ENCODE measurements around the gene NRDC. TPM values are rescaled to one million over a fixed set of nuclear protein-coding genes. Genes with fewer than 3 reads are reported as not detected.
"Not testable (repeated sequence)": the region's sequence is repeated elsewhere in the genome, so short reads cannot be mapped to it uniquely, and the experiment has no call there.

The NRDC gene
- total RNA-seq, 1 donor from 2014 or later, result 65.2 TPM

DNA sequence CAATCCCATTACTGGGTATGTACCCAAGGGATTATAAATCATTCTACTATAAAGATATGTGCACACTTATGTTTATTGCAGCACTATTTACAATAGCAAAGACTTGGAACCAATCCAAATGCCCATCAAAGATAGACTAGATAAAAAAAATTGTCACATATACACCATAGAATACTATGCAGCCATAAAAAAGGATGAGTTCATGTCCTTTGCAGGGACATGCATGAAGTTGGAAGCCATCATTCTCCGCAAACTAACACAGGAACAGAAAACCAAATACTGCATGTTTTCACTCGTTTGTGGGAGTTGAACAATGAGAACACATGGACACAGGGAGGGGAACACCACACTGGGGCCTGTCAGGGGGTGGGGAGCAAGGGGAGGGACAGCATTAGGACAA is 16.2 kb upstream of the NRDC start:
- not testable (repeated sequence) for DNase-seq (ENCODE audit: low spot score in 2 of 2); FAIRE-seq

GRCh38 chr1:51878308-51878615 is 265 bp downstream of the NRDC start:
- DNase-seq (ENCODE audit: low spot score in 2 of 2), result no peak
- FAIRE-seq, result no peak

GRCh38 chr1:51877434-51878307 is 856 bp downstream of the NRDC start:
- peak in 1 of 2 donors; percentile 16 for DNase-seq (ENCODE audit: low spot score in 2 of 2)
- no peak for FAIRE-seq

DNA sequence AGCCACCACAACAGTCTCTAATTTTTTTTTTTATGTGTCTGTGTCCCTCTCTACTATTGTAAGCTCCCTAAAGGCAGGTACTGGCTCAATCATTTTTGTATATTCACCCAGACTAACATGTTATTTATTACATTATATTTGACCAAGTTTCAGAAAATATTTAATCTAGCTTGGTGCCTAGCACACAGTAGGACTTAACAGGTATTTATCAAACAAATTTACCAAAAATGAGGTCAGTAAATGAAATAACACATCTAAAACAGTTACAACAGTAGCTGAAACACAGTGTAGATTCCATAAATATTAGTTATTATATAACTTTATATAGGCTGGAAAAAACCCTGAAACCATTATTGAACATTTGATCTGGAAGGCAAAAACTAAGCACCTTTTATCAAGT is 2.7 kb downstream of the NRDC start:
- FAIRE-seq (no peak), DNase-seq (ENCODE audit: low spot score in 2 of 2) (no peak)

- DNase-seq (ENCODE audit: low spot score in 2 of 2) (no peak), FAIRE-seq (no peak)
Measured at GRCh38 chr1:51875291-51875772, 3.2 kb downstream of the NRDC start.

GRCh38 chr1:51873270-51873669 is 5.3 kb downstream of the NRDC start:
- DNase-seq (ENCODE audit: low spot score in 2 of 2); FAIRE-seq: not testable (repeated sequence)

- no peak for FAIRE-seq
- no peak for DNase-seq (ENCODE audit: low spot score in 2 of 2)
Measured at GRCh38 chr1:51871351-51871975, 7.1 kb downstream of the NRDC start.

- FAIRE-seq (no peak), DNase-seq (ENCODE audit: low spot score in 2 of 2) (no peak)
Measured at GRCh38 chr1:51870603-51871350, 7.8 kb downstream of the NRDC start.

GRCh38 chr1:51867479-51868232 is 10.9 kb downstream of the NRDC start:
- FAIRE-seq (no peak), DNase-seq (ENCODE audit: low spot score in 2 of 2) (no peak)

DNA sequence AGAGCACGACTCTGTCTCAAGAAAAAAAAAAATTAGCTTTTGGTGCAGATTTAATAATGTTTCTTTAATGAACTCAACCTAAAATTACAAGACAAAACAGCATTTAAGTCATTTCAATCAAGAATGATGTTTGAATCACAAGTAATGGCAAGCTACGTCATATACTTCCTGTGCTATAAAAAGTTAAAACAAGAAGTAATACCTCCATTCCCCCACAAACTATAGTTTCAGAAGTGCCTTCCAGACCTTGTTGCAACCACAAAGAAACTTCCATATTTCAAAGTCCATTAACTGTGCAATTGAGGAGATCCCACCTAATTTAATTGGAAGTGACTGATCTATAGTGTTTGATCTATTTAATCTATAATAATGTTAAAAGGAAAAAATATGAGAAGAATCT is 15.1 kb downstream of the NRDC start:
- DNase-seq (ENCODE audit: low spot score in 2 of 2) (no peak), FAIRE-seq (no peak)

GRCh38 chr1:51861669-51862068 is 16.9 kb downstream of the NRDC start:
- DNase-seq (ENCODE audit: low spot score in 2 of 2) (no peak), FAIRE-seq (no peak)

DNA sequence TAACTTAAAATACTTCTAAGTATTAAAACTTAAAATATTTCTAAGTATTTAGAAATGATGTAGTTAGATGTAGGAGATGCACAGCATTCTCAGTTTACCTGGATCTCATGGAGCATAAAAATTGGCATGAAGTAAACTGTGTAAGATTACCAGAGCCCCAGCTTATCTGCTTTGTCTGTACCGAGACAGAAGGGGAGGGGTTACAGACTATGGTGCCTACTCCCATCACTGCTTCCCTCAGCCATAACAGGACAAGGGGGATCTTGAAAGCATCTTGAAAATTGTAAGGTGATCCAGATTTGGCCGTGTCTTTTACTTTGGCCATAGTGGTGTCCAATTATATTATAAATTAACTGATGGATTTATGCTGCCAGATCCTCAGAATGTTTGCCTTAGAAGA is 18.8 kb downstream of the NRDC start:
- no peak for DNase-seq (ENCODE audit: low spot score in 2 of 2)
- FAIRE-seq, result no peak

- DNase-seq (ENCODE audit: low spot score in 2 of 2) (no peak), FAIRE-seq (no peak)
Measured at GRCh38 chr1:51859333-51859732, 19.2 kb downstream of the NRDC start.

- DNase-seq (ENCODE audit: low spot score in 2 of 2), result no peak
Measured at GRCh38 chr1:51858892-51859291, 19.6 kb downstream of the NRDC start.

DNA sequence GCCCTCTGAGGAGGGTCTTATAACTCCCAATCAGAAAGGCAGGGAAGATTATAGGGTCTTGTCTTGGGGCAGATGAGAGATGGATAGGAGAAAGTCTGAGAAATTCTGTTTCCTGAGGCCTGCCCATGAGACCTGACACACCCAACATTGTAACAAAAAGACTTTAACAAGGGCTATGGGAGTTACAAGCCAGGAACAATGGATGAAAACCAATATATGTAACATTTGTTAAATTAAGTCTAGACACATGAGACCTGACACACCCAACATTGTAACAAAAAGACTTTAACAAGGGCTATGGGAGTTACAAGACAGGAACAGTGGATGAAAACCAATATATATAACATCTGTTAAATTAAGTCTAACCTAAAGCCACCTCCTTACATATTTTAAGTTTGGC is 21.8 kb downstream of the NRDC start:
- DNase-seq (ENCODE audit: low spot score in 2 of 2) (no peak), FAIRE-seq (no peak)

More at GRCh38 chr1:51858892-51859291, 19.6 kb downstream of the NRDC start:
- no peak for FAIRE-seq

GRCh38 chr1:51855624-51856023 is 22.9 kb downstream of the NRDC start:
- FAIRE-seq (no peak), DNase-seq (ENCODE audit: low spot score in 2 of 2) (no peak)

DNA sequence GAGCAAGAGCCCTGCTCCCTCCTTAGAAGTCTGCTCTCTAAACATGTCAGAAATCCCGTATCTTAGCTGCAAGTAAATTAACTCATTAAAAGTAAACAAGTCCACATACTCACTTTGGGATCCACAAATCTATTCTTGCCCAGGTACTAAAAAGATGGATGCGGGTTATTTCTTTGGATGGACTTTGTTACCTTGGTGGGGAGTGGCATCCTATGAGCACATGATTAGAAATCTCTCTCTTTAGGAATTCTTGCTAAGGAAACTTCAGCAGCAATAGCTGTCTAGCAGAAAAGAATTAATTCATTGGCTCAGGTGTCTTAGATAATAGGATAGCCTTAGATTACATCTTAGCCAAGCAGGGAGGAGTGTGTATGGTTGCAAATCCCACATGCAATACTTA is 25.2 kb downstream of the NRDC start:
- no peak for FAIRE-seq
- no peak for DNase-seq (ENCODE audit: low spot score in 2 of 2)

- no peak for FAIRE-seq
- DNase-seq (ENCODE audit: low spot score in 2 of 2), result no peak
Measured at GRCh38 chr1:51851882-51852396, 26.6 kb downstream of the NRDC start.

DNA sequence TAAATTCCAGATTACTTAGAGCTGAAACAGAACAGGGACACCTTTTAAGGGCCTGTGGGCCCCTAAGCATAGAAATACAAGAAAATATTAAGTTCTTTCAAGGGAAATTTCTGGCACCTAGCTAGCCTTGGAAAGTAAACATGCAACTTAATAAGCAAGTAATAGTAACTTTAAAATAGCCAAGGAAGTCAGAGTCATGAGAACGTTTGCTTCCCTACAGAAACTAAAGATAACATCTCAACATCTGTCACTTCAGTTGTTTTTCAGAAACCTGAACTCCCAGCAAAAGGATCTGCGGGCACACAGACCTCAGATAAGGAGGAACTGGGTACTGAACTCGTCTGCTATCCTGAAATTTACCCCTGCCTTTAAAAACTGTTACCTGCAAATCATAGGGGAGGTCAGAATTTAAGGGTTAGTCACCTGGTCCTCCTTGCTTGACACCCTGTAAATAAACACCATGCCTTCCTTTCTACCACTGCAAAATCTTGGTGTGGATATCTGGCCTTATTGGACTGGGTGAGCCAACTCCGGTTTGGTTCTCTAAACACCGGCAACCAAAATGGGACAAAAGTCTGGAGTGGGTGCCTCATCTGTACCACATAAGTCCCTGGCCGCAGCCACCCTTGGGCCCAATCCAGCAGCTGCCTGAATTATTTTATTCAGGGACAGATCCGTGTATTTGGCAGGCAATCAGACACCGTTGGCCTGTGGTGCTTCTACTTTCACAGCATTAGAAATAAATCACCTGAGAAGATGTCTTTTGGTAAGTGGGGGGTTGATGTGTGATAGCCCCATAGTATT is 27.9 kb downstream of the NRDC start:
- FAIRE-seq, result no peak
- DNase-seq (ENCODE audit: low spot score in 2 of 2), result no peak
